ENCODE results near the gene PARN. TPM values are rescaled to one million over a fixed set of nuclear protein-coding genes. Genes with fewer than 3 reads are reported as not detected.

PARN gene
- total RNA-seq (2022; extraction: Qiagen RNA extraction; ENCODE audit: low read depth): 34.3 to 44.2 TPM (median 38.4 TPM) in 5 replicates

GRCh38 chr16:14629919-14630619 lies at the start of gene PARN:
TSS of gene PARN (minus strand) at chr16:14630260. CDS start at chr16:14630125, 135 bp downstream.

GRCh38 chr16:14632693-14633569 lies 2.9 kb upstream of the PARN start, which contains the start of gene BFAR:
TSS of gene BFAR (plus strand) at chr16:14632951. CDS start at chr16:14644347, 11,396 bp downstream.

Other genes starting within 250 kb of the PARN start
- 79.6 to 97.0 TPM (median 92.3 TPM) in 5 replicates for gene BFAR, start 2.7 kb upstream of the PARN start, total RNA-seq (2022; extraction: Qiagen RNA extraction; ENCODE audit: low read depth)
- 0.17 to 0.25 TPM in 2 of 5 replicates, not detected in the others for gene PLA2G10, start 64.0 kb upstream of the PARN start, total RNA-seq (2022; extraction: Qiagen RNA extraction; ENCODE audit: low read depth)
- 1.1 to 1.9 TPM (median 1.3 TPM) in 5 replicates for gene NPIPA3, start 73.2 kb upstream of the PARN start, total RNA-seq (2022; extraction: Qiagen RNA extraction; ENCODE audit: low read depth)
- 0.39 to 2.0 TPM (median 1.1 TPM) in 5 replicates for gene NPIPA2, start 112.3 kb upstream of the PARN start, total RNA-seq (2022; extraction: Qiagen RNA extraction; ENCODE audit: low read depth)
- gene NOMO1, start 203.5 kb upstream of the PARN start, total RNA-seq (2022; extraction: Qiagen RNA extraction; ENCODE audit: low read depth): 92.3 to 104 TPM (median 95.3 TPM) in 5 replicates

Measured in A549 treated with DMSO at 1 μM for 4 hours (cell line).